Skeletal muscle cell (primary cell): ENCODE results near the gene CCDC6.
"Not testable (repeated sequence)": the region's sequence is repeated elsewhere in the genome, so short reads cannot be mapped to it uniquely, and the experiment has no call there.

Experiments used
- DNase-seq: peaks from one replicate; pipeline ENCODE4 v3.0.0-alpha.2; 2010; ENCODE audit warnings: low read depth
- H3K4me3 ChIP-seq: 2 replicates; pipeline ENCODE4 v1.5.1; 2011; ENCODE audit warnings: low read depth, mild to moderate bottlenecking, control low read depth, low read length, moderate library complexity

The CCDC6 gene

DNA sequence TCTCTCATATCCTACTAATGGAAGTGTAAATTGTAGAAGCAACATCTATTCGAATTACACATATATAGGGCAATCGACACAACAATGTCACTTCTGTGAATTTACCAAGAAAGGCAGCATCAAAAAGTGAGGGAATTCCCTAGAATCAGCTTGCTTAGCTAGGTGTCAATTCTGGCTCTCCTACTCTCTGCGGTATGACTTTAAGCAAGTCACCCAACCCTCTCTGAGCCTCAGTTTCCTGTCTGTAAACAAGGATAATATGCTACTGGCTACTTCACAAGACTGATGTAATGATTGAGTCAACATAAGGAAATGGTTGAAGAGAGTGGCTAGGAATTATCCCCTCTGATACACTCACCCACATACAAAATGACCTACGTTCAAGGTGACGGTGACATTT, 19.4 kb downstream of the CCDC6 start:
- DNase-seq, result no peak
- H3K4me3 ChIP-seq, result no peak overlapping the region

DNA sequence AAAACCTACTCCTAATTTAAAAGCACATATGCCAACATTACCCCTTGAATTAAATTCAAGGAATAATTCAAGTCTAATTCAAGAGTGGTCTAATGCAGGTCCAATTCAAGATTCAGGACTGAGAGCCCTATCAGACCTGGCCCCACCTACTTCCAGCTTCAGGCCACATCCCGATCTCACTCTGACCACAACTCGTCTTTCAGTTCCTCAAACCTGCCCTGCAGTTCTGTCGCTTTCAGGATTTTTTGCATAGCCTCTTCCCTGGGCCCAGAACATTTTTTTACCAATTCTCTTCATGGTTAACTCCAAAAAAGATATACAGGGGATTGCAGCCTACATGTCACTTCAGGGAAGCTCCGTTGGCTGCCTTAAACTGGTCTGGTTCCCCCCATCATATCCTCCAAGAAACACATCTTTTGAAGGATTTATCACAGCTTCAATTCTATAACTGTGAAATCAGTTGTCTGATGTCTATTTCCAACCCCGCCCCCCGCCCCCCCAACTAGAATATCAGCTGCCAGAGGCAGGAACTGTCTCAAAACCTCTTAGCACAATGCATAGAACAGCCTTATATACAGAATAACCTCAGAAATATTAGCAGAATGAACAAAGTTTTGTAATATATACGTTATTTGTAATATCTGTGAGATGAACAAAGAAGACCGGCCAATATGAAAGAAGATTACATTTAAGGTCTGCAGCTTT, 20.8 kb downstream of the CCDC6 start:
- no peak for DNase-seq
- H3K4me3 ChIP-seq, result no peak overlapping the region

DNA sequence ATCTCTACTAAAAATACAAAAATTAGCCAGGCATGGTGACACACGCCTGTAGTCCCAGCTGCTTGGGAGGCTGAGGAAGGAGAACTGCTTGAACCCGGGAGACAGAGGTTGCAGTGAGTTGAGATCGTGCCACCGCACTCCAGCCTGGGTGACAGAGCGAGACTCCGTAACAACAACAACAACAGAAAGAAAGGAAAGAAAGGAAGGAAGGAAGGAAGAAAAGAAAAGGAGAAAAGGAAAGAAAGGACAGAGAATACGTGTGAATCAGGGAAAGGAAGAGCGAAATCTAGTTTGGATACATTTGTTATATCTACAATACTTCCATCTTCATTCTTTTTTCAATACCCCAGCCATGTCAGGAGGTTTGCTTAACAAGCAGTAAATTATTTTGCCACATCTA, 21.5 kb downstream of the CCDC6 start:
- H3K4me3 ChIP-seq, DNase-seq: not testable (repeated sequence)

- DNase-seq, result no peak
- H3K4me3 ChIP-seq, result no peak overlapping the region
Observed at GRCh38 chr10:59881640-59882039, 24.7 kb downstream of the CCDC6 start.

GRCh38 chr10:59880971-59881510, 25.3 kb downstream of the CCDC6 start:
- no peak for DNase-seq

GRCh38 chr10:59880019-59880717, 26.2 kb downstream of the CCDC6 start:
- H3K4me3 ChIP-seq, result no peak overlapping the region
- DNase-seq, result no peak

More at GRCh38 chr10:59880971-59881510, 25.3 kb downstream of the CCDC6 start:
- no peak overlapping the region for H3K4me3 ChIP-seq

GRCh38 chr10:59879363-59879913, 26.9 kb downstream of the CCDC6 start:
- H3K4me3 ChIP-seq, result no peak overlapping the region
- DNase-seq, result no peak

DNA sequence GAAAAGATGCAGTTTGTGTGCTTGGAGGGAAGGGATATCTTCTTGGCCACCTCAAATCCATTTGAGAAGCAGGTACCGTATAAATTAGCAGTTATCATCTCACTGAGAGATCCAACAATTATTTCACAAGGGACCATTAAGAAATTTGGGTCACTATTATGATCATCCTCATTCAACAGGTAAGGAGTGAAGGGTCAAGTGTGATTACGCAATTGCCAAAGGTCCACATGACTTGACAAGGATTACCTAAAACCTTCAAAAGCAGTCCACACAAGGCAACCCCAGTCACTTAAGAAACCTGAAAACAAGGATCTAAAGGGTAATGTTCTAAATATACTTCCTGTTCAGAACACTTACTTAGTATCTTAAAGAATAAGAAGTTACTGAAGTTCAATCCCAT, 27.4 kb downstream of the CCDC6 start:
- no peak for DNase-seq
- H3K4me3 ChIP-seq, result no peak overlapping the region

DNA sequence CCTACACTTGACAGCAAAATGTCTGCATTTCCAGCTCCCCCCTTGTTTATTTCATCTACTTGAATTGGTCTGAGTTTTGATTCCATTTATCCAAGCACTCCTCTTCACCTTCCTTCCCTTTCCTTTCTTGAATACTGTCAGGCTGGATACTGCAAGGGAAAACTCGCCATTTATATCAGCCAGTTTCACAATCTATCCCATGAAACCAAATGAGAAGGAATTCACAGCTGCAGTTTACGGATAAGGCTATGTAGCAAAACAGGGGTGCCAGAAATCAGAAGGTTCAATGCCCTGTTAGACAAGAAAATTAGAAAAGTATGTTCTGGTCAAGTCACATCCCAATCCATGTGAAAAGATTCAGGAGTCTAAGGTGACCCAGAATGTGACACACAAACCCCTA, 28.1 kb downstream of the CCDC6 start:
- no peak for DNase-seq
- no peak overlapping the region for H3K4me3 ChIP-seq

DNA sequence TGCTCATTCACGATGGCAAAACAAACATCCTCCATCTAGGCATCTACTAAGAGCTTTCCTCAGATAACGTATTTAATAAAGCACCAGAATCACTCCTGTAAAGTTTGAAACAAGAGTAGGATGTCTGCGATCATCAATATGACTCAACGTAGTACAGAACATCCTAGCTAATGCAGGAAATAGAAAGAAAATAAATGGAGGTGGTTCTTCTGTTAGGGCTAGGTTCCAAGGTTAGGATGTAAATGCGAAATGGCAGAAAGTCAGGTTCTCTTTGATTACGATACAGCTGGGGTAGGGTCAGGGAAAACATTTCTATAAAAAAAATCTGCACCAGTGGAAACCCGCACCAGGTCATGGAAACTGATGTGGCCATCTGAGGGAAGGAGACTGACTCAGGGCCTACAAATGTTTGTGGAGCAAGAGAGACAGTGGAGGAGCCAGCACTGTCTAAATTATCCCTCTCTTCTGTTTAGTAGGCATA, 29.1 kb downstream of the CCDC6 start:
- no peak overlapping the region for H3K4me3 ChIP-seq
- peak; percentile 57 for DNase-seq

GRCh38 chr10:59876695-59877094, 29.7 kb downstream of the CCDC6 start:
- no peak for DNase-seq
- H3K4me3 ChIP-seq, result no peak overlapping the region

DNA sequence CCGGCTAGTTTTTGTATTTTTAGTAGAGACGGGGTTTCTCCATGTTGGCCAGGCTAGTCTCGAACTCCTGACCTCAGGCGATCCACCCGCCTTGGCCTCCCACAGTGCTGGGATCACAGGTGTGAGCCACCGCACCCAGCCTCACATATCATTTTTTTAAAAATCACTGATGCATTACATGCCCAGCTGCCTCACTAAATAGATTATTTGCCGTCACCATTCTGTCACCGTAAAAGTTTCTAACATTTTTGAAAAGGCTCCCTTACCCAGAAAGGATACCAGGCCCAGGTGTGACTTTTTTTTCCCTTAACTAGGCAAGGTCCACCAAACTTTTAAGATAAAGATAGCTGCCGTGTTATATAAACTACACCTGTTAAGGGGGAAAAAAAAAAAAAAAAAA, 30.1 kb downstream of the CCDC6 start:
- not testable (repeated sequence) for DNase-seq, H3K4me3 ChIP-seq

GRCh38 chr10:59873896-59874295, 32.5 kb downstream of the CCDC6 start:
- H3K4me3 ChIP-seq, result no peak overlapping the region
- no peak for DNase-seq

GRCh38 chr10:59872892-59873463, 33.4 kb downstream of the CCDC6 start:
- peak; percentile 85 for DNase-seq
- H3K4me3 ChIP-seq, result no peak overlapping the region

DNA sequence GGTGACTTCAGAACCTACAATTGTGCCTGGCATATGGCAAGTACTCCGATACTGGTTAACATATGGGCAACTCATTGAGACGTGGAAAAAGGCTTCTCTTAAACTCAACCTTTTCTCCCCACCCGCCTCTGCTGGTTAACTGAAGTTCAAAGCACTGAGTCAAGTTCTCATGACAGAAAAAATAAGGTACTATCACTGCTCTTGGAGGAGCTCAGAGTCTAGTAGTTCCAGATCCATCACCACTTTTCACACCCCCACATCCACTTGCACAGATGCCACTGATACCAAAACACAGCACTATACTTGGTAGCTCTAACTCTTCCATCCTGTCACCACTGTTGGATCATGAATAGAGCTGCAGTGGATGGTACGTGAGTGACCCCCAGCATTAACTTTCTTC, 36.2 kb downstream of the CCDC6 start:
- DNase-seq, result no peak
- no peak overlapping the region for H3K4me3 ChIP-seq

- no peak overlapping the region for H3K4me3 ChIP-seq
- DNase-seq, result no peak
Observed at GRCh38 chr10:59869594-59869940, 36.8 kb downstream of the CCDC6 start.

- no peak overlapping the region for H3K4me3 ChIP-seq
- DNase-seq, result no peak
Observed at GRCh38 chr10:59868696-59869593, 37.4 kb downstream of the CCDC6 start.

DNA sequence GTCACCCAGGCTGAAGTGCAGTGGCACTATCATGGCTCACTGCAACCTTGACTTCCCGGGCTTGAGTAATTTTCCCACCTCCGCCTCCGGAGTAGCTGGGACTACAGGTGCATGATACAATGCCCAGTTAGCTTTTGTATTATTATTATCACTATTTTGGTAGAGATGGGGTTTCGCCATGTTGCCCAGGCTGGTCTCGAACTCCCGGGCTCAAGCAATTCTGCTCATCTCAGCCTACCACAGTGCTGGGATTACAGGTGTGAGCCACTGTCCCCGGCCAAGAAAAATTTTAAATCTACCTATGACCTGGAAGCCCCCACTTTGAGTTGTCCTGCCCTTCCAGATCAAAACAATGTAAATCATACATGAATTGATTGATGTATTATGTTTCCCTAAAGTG, 38.8 kb downstream of the CCDC6 start:
- DNase-seq, result no peak
- H3K4me3 ChIP-seq, result no peak overlapping the region

- DNase-seq, result no peak
- H3K4me3 ChIP-seq, result no peak overlapping the region
Observed at GRCh38 chr10:59865101-59865500, 41.3 kb downstream of the CCDC6 start.
